Liver (tissue), 10 donors: ENCODE data around the gene MYH14. TPM values are rescaled to one million over a fixed set of nuclear protein-coding genes. Genes with fewer than 3 reads are reported as not detected.

Source experiments
- DNase-seq: peaks from one replicate; pipeline ENCODE4 v3.0.0-alpha.2; 2017; ENCODE audit warnings: low spot score
- H3K27ac ChIP-seq, 2 donors: one replicate each; pipeline ENCODE4 v1.7.0; 2013; ENCODE audit warnings: inconsistent platforms in 2 of 2, low read length in 2 of 2, control low read depth in 1 of 2, low read depth in 1 of 2, mild to moderate bottlenecking in 1 of 2
- H3K27me3 ChIP-seq, 4 donors: one replicate each; pipeline versions ENCODE4 v1.6.1 to v1.7.0; 2013; ENCODE audit warnings: low read length in 3 of 4, inconsistent platforms in 1 of 4, mild to moderate bottlenecking in 1 of 4, moderate library complexity in 1 of 4; ENCODE audit not compliant: control insufficient read depth in 4 of 4, insufficient read depth in 4 of 4
- H3K36me3 ChIP-seq, 4 donors: one replicate each; pipeline versions ENCODE4 v1.6.1 to v1.7.0; 2013; ENCODE audit warnings: low read length in 3 of 4, mild to moderate bottlenecking in 3 of 4, low read depth in 1 of 4, moderate library complexity in 1 of 4; ENCODE audit not compliant: control insufficient read depth in 4 of 4, insufficient read depth in 3 of 4
- H3K4me1 ChIP-seq, 4 donors: one replicate each; pipeline versions ENCODE4 v1.6.1 to v1.7.0; 2013; ENCODE audit warnings: low read length in 3 of 4, mild to moderate bottlenecking in 3 of 4, moderate library complexity in 1 of 4; ENCODE audit not compliant: control insufficient read depth in 4 of 4, insufficient read depth in 4 of 4
- H3K4me3 ChIP-seq, 3 donors: one replicate each; pipeline versions ENCODE4 v1.6.1 to v1.7.0; 2013; ENCODE audit warnings: low read length in 3 of 3, control low read depth in 1 of 3, low read depth in 1 of 3, mild to moderate bottlenecking in 1 of 3
- H3K9ac ChIP-seq, 2 donors: one replicate each; pipeline ENCODE4 v1.7.0; 2013; ENCODE audit warnings: low read length in 2 of 2, mild to moderate bottlenecking in 2 of 2, moderate library complexity in 2 of 2, control low read depth in 1 of 2, low read depth in 1 of 2
- H3K9me3 ChIP-seq, 4 donors: one replicate each; pipeline versions ENCODE4 v1.6.1 to v1.7.0; 2013; ENCODE audit warnings: low read length in 3 of 4; ENCODE audit not compliant: control insufficient read depth in 4 of 4
- ATF3 ChIP-seq: IDR thresholded peaks from 2 replicates; pipeline ENCODE4 v1.6.1; 2016; ENCODE audit warnings: antibody characterized with exemption
- CTCF ChIP-seq: fragments of 150-350 bp; IDR thresholded peaks from 2 replicates; pipeline ENCODE4 v1.5.1; 2017; ENCODE audit warnings: improper control_type of control experiment, low read depth, low read length; ENCODE audit not compliant: missing input control
- EGR1 ChIP-seq, 2 donors: IDR thresholded peaks; 2 replicates each; pipeline ENCODE4 v1.6.1; 2016 to 2018; ENCODE audit warnings: antibody characterized with exemption in 2 of 2, low read depth in 2 of 2
- FOXA1 ChIP-seq: IDR thresholded peaks from 2 replicates; pipeline ENCODE4 v1.6.1; 2016; ENCODE audit warnings: antibody characterized with exemption
- FOXA2 ChIP-seq: IDR thresholded peaks from 2 replicates; pipeline ENCODE4 v1.6.1; 2016; ENCODE audit warnings: antibody characterized with exemption
- GABPA ChIP-seq, 2 donors: IDR thresholded peaks in 1 of 2; conservative IDR thresholded peaks in 1 of 2; 2 replicates each; pipeline ENCODE4 v1.6.1; 2016; ENCODE audit warnings: antibody characterized with exemption in 2 of 2, mild to moderate bottlenecking in 1 of 2, moderate library complexity in 1 of 2
- HNF4A ChIP-seq, 2 donors: conservative IDR thresholded peaks; 2 replicates each; pipeline ENCODE4 v1.6.1; 2016; ENCODE audit warnings: antibody characterized with exemption in 2 of 2, mild to moderate bottlenecking in 2 of 2
- HNF4G ChIP-seq: IDR thresholded peaks from 2 replicates; pipeline ENCODE4 v1.6.1; 2016; ENCODE audit warnings: antibody characterized with exemption
- JUND ChIP-seq, 2 donors: IDR thresholded peaks; 2 replicates each; pipeline ENCODE4 v1.6.1; 2016; ENCODE audit warnings: antibody characterized with exemption in 2 of 2
- MAX ChIP-seq: IDR thresholded peaks from 2 replicates; pipeline ENCODE4 v1.6.1; 2016; ENCODE audit warnings: antibody characterized with exemption
- NR2F2 ChIP-seq: IDR thresholded peaks from 2 replicates; pipeline ENCODE4 v1.6.1; 2016; ENCODE audit warnings: antibody characterized with exemption
- RAD21 ChIP-seq, 2 donors: IDR thresholded peaks; 2 replicates each; pipeline ENCODE4 v1.6.1; 2016; ENCODE audit warnings: antibody characterized with exemption in 2 of 2, mild to moderate bottlenecking in 2 of 2
- RXRA ChIP-seq, 2 donors: IDR thresholded peaks; 2 replicates each; pipeline ENCODE4 v1.6.1; 2017 to 2018; ENCODE audit warnings: antibody characterized with exemption in 2 of 2, mild to moderate bottlenecking in 1 of 2
- SP1 ChIP-seq: IDR thresholded peaks from 2 replicates; pipeline ENCODE4 v1.6.1; 2018; ENCODE audit warnings: antibody characterized with exemption, mild to moderate bottlenecking
- TAF1 ChIP-seq: conservative IDR thresholded peaks from 2 replicates; pipeline ENCODE4 v1.6.1; 2016; ENCODE audit warnings: antibody characterized with exemption, mild to moderate bottlenecking
- YY1 ChIP-seq: IDR thresholded peaks from 2 replicates; pipeline ENCODE4 v1.6.1; 2016; ENCODE audit warnings: antibody characterized with exemption, mild to moderate bottlenecking
- WGBS: extraction: QIAGEN DNeasy Blood & Tissue Kit; methylation state at CpG from one replicate; pipeline ENCODE4 v1.1.7; 2013; 5-methylcytosine and 5-hydroxymethylcytosine counted together
- polyA plus RNA-seq, 2 donors: library from polyadenylated mRNA; stranded (reverse) in 1 of 2; unstranded in 1 of 2; fragments of 200-250 nt in 1 of 2; fragments of >200 nt in 1 of 2; fragmentation: Nextera tagmentation in 1 of 2; extraction: Ambion mirVana in 1 of 2; gene quantifications; one replicate each; pipeline versions ENCODE4 v1.2.1 to v1.2.3, GENCODE V29; 2013 to 2015
- small RNA-seq: library from RNA; depleted of rRNA; stranded (forward); fragments of <200 nt; gene quantifications from one replicate; pipeline ENCODE3, GENCODE V24; 2014
- total RNA-seq, 2 donors: library from RNA; depleted of rRNA; stranded (reverse); fragments of >200 nt; gene quantifications; one replicate each; pipeline ENCODE4 v1.2.3, GENCODE V29; 2014
- donor health status: healthy.
- donor health status: healthy.
- donor health status: healthy.
- donor health status: healthy.
- donor health status: healthy.

Gene MYH14
- total and polyA plus RNA-seq, 4 donors, result 12.4 to 37.5 (median 25.5) TPM

GRCh38 chr19:50358483-50359327 is 155.3 kb downstream of the MYH14 start:
- Histone ChIP-seq H3K27ac (peak overlapping the region in 1 of 2 donors; percentile 88), H3K4me3 (peak overlapping the region; percentile 21 to 40 (median 34)), H3K9ac (no peak overlapping the region), H3K36me3 (no peaks in the 10 kb centered on the region), H3K9me3 (no peaks in the 10 kb centered on the region), H3K4me1 (peaks cover 0 to 10% (median 5%) of the 10 kb centered on the region in 4 donors), H3K27me3 (no peaks in the 10 kb centered on the region)
- DNase-seq, result peak; percentile 68
- no peak for TF ChIP-seq SP1
- TF ChIP-seq YY1, result peak; percentile 48
- TF ChIP-seq FOXA2, result no peak
- WGBS, result 42% methylated on average over 54 of the region's 54 CpGs

- Histone ChIP-seq H3K27ac (no peak overlapping the region), H3K9ac (no peak overlapping the region), H3K36me3 (no peaks in the 10 kb centered on the region), H3K4me3 (no peak overlapping the region), H3K9me3 (no peaks in the 10 kb centered on the region), H3K4me1 (peaks cover 0 to 10% (median 5%) of the 10 kb centered on the region in 4 donors), H3K27me3 (no peaks in the 10 kb centered on the region)
- DNase-seq, result no peak
- no peak for TF ChIP-seq GABPA (IDR thresholded peaks at IDR 0.05 in 1 of 2, conservative IDR thresholded peaks at IDR 0.05 in 1 of 2)
- TF ChIP-seq MAX, result no peak
- TF ChIP-seq RXRA (IDR thresholded peaks at IDR 0.05), result no peak
- no peak for TF ChIP-seq TAF1
- TF ChIP-seq RAD21 (IDR thresholded peaks at IDR 0.05), result no peak
- TF ChIP-seq CTCF, result no peak
- no peak for TF ChIP-seq YY1
- TF ChIP-seq FOXA2, result no peak
- no peak for TF ChIP-seq FOXA1
- no peak for TF ChIP-seq HNF4G
- no peak for TF ChIP-seq NR2F2
- TF ChIP-seq ATF3, result no peak
- TF ChIP-seq EGR1 (IDR thresholded peaks at IDR 0.05; ENCODE audit: low read depth in 2 of 2), result no peak
- TF ChIP-seq HNF4A (conservative IDR thresholded peaks at IDR 0.05), result no peak
- no peak for TF ChIP-seq JUND (IDR thresholded peaks at IDR 0.05)
- TF ChIP-seq SP1, result no peak
- WGBS, result 95% methylated on average over 11 of the region's 11 CpGs
Measured at GRCh38 chr19:50359328-50359818, 156.0 kb downstream of the MYH14 start.

Small RNA genes lying within 50 kb of the gene (small RNA-seq; reads per million reads assigned to genes)
- gene RF00017, result not detected

Other genes starting within 250 kb of the MYH14 start
- 1 to 10 TPM; 4.4 to 8.9 TPM for gene SIGLEC11, start 242.4 kb upstream of the MYH14 start, total RNA-seq
- gene SIGLEC11, start 242.4 kb upstream of the MYH14 start, polyA plus RNA-seq, result 1 to 10 TPM in 1 of 2 donors, under 1 TPM in 1; 0.49 to 2.1 TPM
- gene VRK3, start 178.2 kb upstream of the MYH14 start, total RNA-seq, result 10 to 100 TPM; 16.2 to 23.0 TPM
- gene VRK3, start 178.2 kb upstream of the MYH14 start, polyA plus RNA-seq, result 10 to 100 TPM; 17.7 to 23.6 TPM
- 1 to 10 TPM; 3.6 to 4.0 TPM for gene ZNF473, start 177.6 kb upstream of the MYH14 start, total RNA-seq
- gene ZNF473, start 177.6 kb upstream of the MYH14 start, polyA plus RNA-seq, result 1 to 10 TPM in 1 of 2 donors, under 1 TPM in 1; 0.92 to 1.9 TPM
- gene IZUMO2, start 40.3 kb upstream of the MYH14 start, total RNA-seq, result not detected
- not detected for gene IZUMO2, start 40.3 kb upstream of the MYH14 start, polyA plus RNA-seq
- gene KCNC3, start 125.8 kb downstream of the MYH14 start, total RNA-seq, result 1 to 10 TPM in 1 of 2 donors, under 1 TPM in 1; 0.84 to 1.4 TPM
- 1 to 10 TPM in 1 of 2 donors, under 1 TPM in 1; 0.56 to 1.6 TPM for gene KCNC3, start 125.8 kb downstream of the MYH14 start, polyA plus RNA-seq
- under 1 TPM; 0.28 to 0.59 TPM for gene NAPSA, start 162.0 kb downstream of the MYH14 start, total RNA-seq
- under 1 TPM; 0.50 to 0.74 TPM for gene NAPSA, start 162.0 kb downstream of the MYH14 start, polyA plus RNA-seq
- gene NR1H2, start 172.8 kb downstream of the MYH14 start, total RNA-seq, result 10 to 100 TPM; 30.8 to 58.1 TPM
- gene NR1H2, start 172.8 kb downstream of the MYH14 start, polyA plus RNA-seq, result 10 to 100 TPM; 30.4 to 36.6 TPM
- gene POLD1, start 180.7 kb downstream of the MYH14 start, total RNA-seq, result 10 to 100 TPM in 1 of 2 donors, 1 to 10 TPM in 1; 7.5 to 57.1 TPM
- 1 to 10 TPM; 8.0 to 8.5 TPM for gene POLD1, start 180.7 kb downstream of the MYH14 start, polyA plus RNA-seq
- 1 to 10 TPM in 1 of 2 donors, under 1 TPM in 1; 0.50 to 5.0 TPM for gene SPIB, start 215.3 kb downstream of the MYH14 start, total RNA-seq
- under 1 TPM; 0.09 to 0.21 TPM for gene SPIB, start 215.3 kb downstream of the MYH14 start, polyA plus RNA-seq
- under 1 TPM in 1 of 2 donors, not detected in 1; under 0.01 TPM for gene MYBPC2, start 229.3 kb downstream of the MYH14 start, total RNA-seq
- gene MYBPC2, start 229.3 kb downstream of the MYH14 start, polyA plus RNA-seq, result not detected